ENCODE results near the gene LY9.

Gene LY9, protein sequence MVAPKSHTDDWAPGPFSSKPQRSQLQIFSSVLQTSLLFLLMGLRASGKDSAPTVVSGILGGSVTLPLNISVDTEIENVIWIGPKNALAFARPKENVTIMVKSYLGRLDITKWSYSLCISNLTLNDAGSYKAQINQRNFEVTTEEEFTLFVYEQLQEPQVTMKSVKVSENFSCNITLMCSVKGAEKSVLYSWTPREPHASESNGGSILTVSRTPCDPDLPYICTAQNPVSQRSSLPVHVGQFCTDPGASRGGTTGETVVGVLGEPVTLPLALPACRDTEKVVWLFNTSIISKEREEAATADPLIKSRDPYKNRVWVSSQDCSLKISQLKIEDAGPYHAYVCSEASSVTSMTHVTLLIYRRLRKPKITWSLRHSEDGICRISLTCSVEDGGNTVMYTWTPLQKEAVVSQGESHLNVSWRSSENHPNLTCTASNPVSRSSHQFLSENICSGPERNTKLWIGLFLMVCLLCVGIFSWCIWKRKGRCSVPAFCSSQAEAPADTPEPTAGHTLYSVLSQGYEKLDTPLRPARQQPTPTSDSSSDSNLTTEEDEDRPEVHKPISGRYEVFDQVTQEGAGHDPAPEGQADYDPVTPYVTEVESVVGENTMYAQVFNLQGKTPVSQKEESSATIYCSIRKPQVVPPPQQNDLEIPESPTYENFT

DNA sequence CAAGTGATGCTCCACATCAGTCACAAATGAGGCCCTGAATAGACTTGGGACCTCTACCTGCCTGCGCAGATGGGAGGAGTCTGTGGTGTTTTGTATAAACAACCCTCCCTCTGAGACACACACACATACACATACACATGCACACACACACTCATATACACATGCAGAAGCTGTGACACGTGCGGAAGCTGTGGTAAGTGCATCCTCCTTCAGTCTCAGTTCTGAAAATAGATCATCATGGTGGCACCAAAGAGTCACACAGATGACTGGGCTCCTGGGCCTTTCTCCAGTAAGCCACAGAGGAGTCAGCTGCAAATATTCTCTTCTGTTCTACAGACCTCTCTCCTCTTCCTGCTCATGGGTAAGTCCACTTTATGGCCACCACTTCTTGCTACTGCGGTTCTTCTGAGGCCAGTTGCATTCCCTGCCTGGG lies at the start of gene LY9:
Gene LY9, plus strand, starts transcription at position 224 of the 433 bp plus-strand sequence. Its CDS starts 14 bp downstream, at position 238.
- DNase-seq (ENCODE audit: low spot score), result peak; percentile 83
- TF ChIP-seq, protein P1, sequence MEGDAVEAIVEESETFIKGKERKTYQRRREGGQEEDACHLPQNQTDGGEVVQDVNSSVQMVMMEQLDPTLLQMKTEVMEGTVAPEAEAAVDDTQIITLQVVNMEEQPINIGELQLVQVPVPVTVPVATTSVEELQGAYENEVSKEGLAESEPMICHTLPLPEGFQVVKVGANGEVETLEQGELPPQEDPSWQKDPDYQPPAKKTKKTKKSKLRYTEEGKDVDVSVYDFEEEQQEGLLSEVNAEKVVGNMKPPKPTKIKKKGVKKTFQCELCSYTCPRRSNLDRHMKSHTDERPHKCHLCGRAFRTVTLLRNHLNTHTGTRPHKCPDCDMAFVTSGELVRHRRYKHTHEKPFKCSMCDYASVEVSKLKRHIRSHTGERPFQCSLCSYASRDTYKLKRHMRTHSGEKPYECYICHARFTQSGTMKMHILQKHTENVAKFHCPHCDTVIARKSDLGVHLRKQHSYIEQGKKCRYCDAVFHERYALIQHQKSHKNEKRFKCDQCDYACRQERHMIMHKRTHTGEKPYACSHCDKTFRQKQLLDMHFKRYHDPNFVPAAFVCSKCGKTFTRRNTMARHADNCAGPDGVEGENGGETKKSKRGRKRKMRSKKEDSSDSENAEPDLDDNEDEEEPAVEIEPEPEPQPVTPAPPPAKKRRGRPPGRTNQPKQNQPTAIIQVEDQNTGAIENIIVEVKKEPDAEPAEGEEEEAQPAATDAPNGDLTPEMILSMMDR (IDR thresholded peaks at IDR 0.05; ENCODE audit: extremely low read depth, missing control alignments), result no peak

DNA sequence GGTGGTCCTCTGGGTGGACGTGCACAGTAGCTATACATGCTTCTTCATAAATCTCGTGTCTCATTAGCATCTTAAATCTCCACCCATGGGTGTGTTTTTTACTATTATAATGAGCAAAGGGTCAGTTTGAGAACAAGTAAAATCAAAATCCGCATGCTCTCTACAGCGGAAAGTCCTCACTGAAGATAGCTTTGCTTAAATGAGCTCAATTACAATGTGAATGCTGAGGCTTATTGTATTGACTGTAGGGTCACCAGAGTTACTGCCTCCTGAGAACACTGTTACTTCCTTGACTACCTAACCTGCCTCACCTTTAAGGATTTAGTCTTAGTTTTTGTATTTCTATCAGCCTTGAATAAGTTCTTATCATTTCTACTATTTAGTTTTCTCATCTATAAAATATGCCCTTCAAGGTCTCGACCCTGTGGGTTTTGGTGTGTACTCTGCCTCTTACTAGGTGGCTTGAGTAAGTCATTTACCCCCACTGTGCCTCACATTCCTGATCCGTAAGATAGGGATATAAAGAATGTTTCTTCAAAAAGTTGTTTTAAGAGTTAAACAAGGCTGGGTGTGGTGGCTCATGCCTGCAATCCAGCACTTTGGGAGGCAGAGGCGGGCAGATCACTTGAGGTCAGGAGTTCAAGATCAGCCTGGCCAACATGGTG lies 49.0 kb upstream of the LY9 start:
- DNase-seq (ENCODE audit: low spot score), result no peak
- TF ChIP-seq, protein P1 (IDR thresholded peaks at IDR 0.05; ENCODE audit: extremely low read depth, missing control alignments), result no peak

DNA sequence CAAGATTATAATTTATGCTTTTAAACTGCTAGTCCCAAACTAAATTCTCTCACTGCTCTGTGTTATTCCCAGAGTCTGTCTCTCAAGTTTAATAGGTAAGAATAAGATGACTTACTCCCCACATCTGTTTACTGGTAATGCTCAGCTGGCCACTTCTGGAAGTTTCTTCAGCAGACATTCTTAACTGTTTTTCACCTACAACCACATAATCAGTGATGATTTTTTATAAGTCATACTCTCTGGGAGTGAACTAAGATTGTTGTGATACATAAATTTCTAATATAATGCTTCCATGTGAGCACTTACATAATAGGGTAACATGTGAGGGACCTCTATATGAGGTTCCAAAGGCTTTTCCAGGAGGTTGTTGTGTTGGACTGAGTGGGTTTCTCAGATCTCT lies 48.3 kb upstream of the LY9 start:
- no peak for DNase-seq (ENCODE audit: low spot score)
- TF ChIP-seq, protein P1 (IDR thresholded peaks at IDR 0.05; ENCODE audit: extremely low read depth, missing control alignments), result no peak

DNA sequence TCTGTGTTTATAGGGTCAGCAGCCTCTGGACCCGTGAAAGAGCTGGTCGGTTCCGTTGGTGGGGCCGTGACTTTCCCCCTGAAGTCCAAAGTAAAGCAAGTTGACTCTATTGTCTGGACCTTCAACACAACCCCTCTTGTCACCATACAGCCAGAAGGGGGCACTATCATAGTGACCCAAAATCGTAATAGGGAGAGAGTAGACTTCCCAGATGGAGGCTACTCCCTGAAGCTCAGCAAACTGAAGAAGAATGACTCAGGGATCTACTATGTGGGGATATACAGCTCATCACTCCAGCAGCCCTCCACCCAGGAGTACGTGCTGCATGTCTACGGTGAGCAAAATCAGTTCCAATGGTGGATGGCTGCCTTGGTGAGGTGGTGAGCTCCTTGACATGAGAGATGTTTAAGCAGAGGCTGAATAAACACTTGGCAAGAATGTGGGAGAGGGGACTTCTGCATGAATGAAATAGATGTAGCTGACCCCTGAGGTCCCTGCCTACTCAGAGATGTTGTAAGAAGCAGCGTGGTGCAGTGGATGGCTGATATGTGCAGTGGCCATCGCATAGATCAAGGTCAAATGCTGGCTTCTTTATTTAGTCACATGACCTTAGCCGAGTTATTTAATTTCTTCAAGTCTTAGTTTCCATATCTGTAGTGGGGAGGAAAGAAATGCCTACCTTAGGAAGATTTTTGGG lies 47.6 kb upstream of the LY9 start:
- TF ChIP-seq, protein P1 (IDR thresholded peaks at IDR 0.05; ENCODE audit: extremely low read depth, missing control alignments), result peak; percentile 4
- DNase-seq (ENCODE audit: low spot score), result no peak

DNA sequence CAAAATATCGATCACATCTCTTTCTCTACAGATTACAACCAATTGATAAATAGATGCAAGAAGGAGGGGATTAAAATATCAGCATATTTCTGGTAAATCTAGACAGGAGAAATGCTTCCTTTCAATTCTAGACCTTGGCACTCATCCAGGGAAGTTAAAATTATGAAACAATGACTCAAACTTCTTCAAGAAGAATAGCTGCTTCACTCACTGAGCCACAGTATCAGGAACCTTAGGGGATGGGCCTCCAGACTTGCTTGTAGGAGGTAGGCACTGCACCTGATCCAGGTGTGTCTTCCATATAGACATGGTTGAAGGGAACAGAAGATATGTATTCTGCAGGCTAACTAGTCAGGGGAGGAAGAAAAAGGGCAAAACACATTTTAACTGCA lies 47.1 kb upstream of the LY9 start:
- TF ChIP-seq, protein P1 (IDR thresholded peaks at IDR 0.05; ENCODE audit: extremely low read depth, missing control alignments), result no peak
- no peak for DNase-seq (ENCODE audit: low spot score)

DNA sequence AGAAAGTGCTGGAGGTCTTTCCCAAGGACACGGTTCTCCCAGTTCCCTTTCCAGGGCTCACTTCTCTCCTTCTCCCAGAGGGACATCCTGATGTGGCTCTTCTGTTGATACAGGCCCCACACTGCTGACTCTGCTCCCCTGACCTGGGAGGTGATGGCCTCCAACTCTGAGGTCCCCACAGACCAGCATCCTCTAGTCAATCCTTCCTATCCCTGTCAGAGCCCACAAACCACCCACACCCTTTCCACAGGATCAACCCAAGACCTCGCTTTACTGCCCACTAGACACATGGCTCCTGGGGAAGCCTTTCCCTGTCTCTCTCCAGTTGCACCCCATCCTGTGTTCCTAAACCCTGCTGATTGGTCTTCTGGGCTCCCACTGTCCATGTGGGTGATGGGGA lies 45.4 kb upstream of the LY9 start:
- DNase-seq (ENCODE audit: low spot score), result no peak
- TF ChIP-seq, protein P1 (IDR thresholded peaks at IDR 0.05; ENCODE audit: extremely low read depth, missing control alignments), result no peak

Measured in GM20000 (cell line).